K562 (cell line): ENCODE measurements around the gene USP2. TPM values are rescaled to one million over a fixed set of nuclear protein-coding genes. Genes with fewer than 3 reads are reported as not detected.

Source experiments
- ATAC-seq: fragments of 200-7000 bp; cut with Tn5 transposase; 3 replicates; pipeline ENCODE4 v1.9.1; 2020; ENCODE audit warnings: moderate library complexity
- BruUV-seq: library from RNA; stranded (reverse); fragments of 400-500 nt; replicated peaks from 2 replicates; lab custom pipeline; 2021; lab: Mats Ljungman, UMichigan
- CTCF ChIA-PET: fragments of 300-600 bp; formaldehyde crosslinking; extraction: SDS; loops from one replicate; lab custom pipeline; 2021; ENCODE audit warnings: low intra/inter-chr PET ratio; lab: Yijun Ruan, JAX
- POLR2A ChIA-PET: fragments of 300-600, 350-650 bp; sonication (Branson Sonifier 250); formaldehyde crosslinking; extraction: SDS; loops from one replicate; lab custom pipeline; 2021; ENCODE audit warnings: antibody characterized with exemption, inconsistent platforms; lab: Yijun Ruan, JAX
- DNase-seq, 4 experiments: peaks; one replicate each; pipeline versions ENCODE4 v3.0.0 to v3.0.0-alpha.2; 2011 to 2018; ENCODE audit warnings: low spot score in 3 of 4, mixed read lengths in 3 of 4; ENCODE audit errors: extremely low read depth in 1 of 4
- FAIRE-seq: peaks from 2 replicates; lab custom pipeline; 2011; peaks lifted over from hg19 to GRCh38; lab: Jason Lieb, UNC
- H2AFZ ChIP-seq: 2 replicates; pipeline ENCODE4 v1.6.0; 2011; ENCODE audit warnings: low read depth, low read length, control low read depth, inconsistent platforms
- H3K27ac ChIP-seq: fragments of 200-600 bp; 3 replicates; pipeline ENCODE4 v1.8.0; 2011; ENCODE audit warnings: low read depth, mild to moderate bottlenecking, control low read depth, inconsistent platforms, low read length, moderate library complexity, mixed read lengths; ENCODE audit errors: extremely low read depth
- H3K27me3 ChIP-seq, 2 experiments: fragments of 300-600 bp in 1 of 2; 2 replicates in 1 of 2; 3 replicates in 1 of 2; pipeline versions ENCODE4 v1.6.0 to v1.8.0; 2011; ENCODE audit warnings: inconsistent platforms in 2 of 2, low read length in 2 of 2, mild to moderate bottlenecking in 1 of 2, mixed read lengths in 1 of 2, moderate library complexity in 1 of 2; ENCODE audit not compliant: control insufficient read depth in 2 of 2, insufficient read depth in 2 of 2
- H3K36me3 ChIP-seq: fragments of 300-600 bp; 3 replicates; pipeline ENCODE4 v1.8.0; 2011; ENCODE audit warnings: mild to moderate bottlenecking, low read length, inconsistent platforms; ENCODE audit not compliant: control insufficient read depth, insufficient read depth
- H3K4me1 ChIP-seq, 2 experiments: fragments of 200-600 bp in 1 of 2; replicated peaks in 1 of 2; 2 replicates in 1 of 2; 3 replicates in 1 of 2; pipeline versions ENCODE4 v1.5.1 to v1.8.0; 2011; ENCODE audit warnings: inconsistent platforms in 2 of 2, low read length in 2 of 2, mild to moderate bottlenecking in 1 of 2, mixed read lengths in 1 of 2, moderate library complexity in 1 of 2; ENCODE audit not compliant: control insufficient read depth in 2 of 2, insufficient read depth in 2 of 2
- H3K4me2 ChIP-seq: 2 replicates; pipeline ENCODE4 v1.6.1; 2011; ENCODE audit warnings: low read length, control low read depth, inconsistent platforms, mixed read lengths; ENCODE audit not compliant: insufficient read depth
- H3K4me3 ChIP-seq: fragments of 200-600 bp; sonication (generic), shearing (Covaris generic); 2 replicates; pipeline ENCODE4 v1.5.1; 2016; ENCODE audit warnings: control low read depth, inconsistent platforms
- H3K79me2 ChIP-seq: fragments of 200-600 bp; 3 replicates; pipeline ENCODE4 v1.8.0; 2011; ENCODE audit warnings: low read length, inconsistent platforms; ENCODE audit not compliant: control insufficient read depth, insufficient read depth
- H3K9ac ChIP-seq, 2 experiments: 2 replicates each; pipeline versions ENCODE4 v1.6.0 to v1.6.1; 2011; ENCODE audit warnings: low read depth in 2 of 2, low read length in 2 of 2, control low read depth in 1 of 2, inconsistent platforms in 1 of 2, mild to moderate bottlenecking in 1 of 2, mixed read lengths in 1 of 2; ENCODE audit not compliant: insufficient read depth in 1 of 2
- H3K9me1 ChIP-seq: one replicate; pipeline ENCODE4 v1.6.0; 2011; ENCODE audit warnings: inconsistent platforms, mild to moderate bottlenecking, low read length, moderate library complexity; ENCODE audit not compliant: control insufficient read depth, insufficient read depth
- H3K9me3 ChIP-seq: replicated peaks from 2 replicates; pipeline ENCODE4 v1.5.1; 2011; ENCODE audit warnings: low read depth, low read length, inconsistent platforms; ENCODE audit not compliant: control insufficient read depth, insufficient read depth
- H4K20me1 ChIP-seq: replicated peaks from 2 replicates; pipeline ENCODE4 v1.6.1; 2011; ENCODE audit warnings: low read length, inconsistent platforms, mixed read lengths; ENCODE audit not compliant: control insufficient read depth, insufficient read depth
- BRD4 ChIP-seq: fragments of 200-600 bp; sonication (generic); IDR thresholded peaks from 2 replicates; pipeline ENCODE4 v1.6.1; 2017; ENCODE audit warnings: inconsistent platforms
- CTBP1 ChIP-seq: fragments of 450-650 bp; IDR thresholded peaks from 2 replicates; pipeline ENCODE4 v1.6.1; 2016; ENCODE audit warnings: borderline replicate concordance
- ELF1 ChIP-seq: fragments of 200-800 bp; sonication (Bioruptor generic); IDR thresholded peaks from 2 replicates; pipeline ENCODE4 v1.6.1; 2016; ENCODE audit warnings: missing genetic modification characterization, missing compliant biosample characterization
- POLR2G ChIP-seq: fragments of 200-400 bp; formaldehyde crosslinking; IDR thresholded peaks from 2 replicates; pipeline ENCODE4 v1.6.1; 2017; ENCODE audit warnings: low read depth, mild to moderate bottlenecking, antibody characterized with exemption, low read length, moderate library complexity
- RBFOX2 ChIP-seq: fragments of 200-400 bp; formaldehyde crosslinking; IDR thresholded peaks from 2 replicates; pipeline ENCODE4 v1.6.1; 2017; ENCODE audit warnings: low read depth, mild to moderate bottlenecking, low read length, moderate library complexity
- SPI1 ChIP-seq: IDR thresholded peaks from 2 replicates; pipeline ENCODE4 v1.6.1; 2011; ENCODE audit warnings: low read depth, low read length, control low read depth, borderline replicate concordance
- WGBS: fragments of 100-300 bp; shearing (Covaris generic); methylation state at CpG from one replicate; pipeline ENCODE4 v1.1.6; 2016; ENCODE audit warnings: low coverage, mixed read lengths; ENCODE audit not compliant: insufficient coverage; ENCODE audit errors: missing lambda C conversion rate; 5-methylcytosine and 5-hydroxymethylcytosine counted together
- in situ Hi-C: fragments of 300-500 bp; cut with MboI; formaldehyde crosslinking; loops from 4 replicates; pipeline ENCODE4 v1.15.0; 2018; ENCODE audit warnings: inconsistent platforms, mixed read lengths
- intact Hi-C: fragments of 100-400 bp; cut with micrococcal nuclease; formaldehyde crosslinking; loops from 2 replicates; pipeline ENCODE4 v1.14.2; 2022
- polyA plus RNA-seq, 8 experiments: library from polyadenylated mRNA; depleted of rRNA in 4 of 8; stranded (reverse) in 5 of 8; unstranded in 3 of 8; fragments of >200 nt; fragmentation: Nextera tagmentation in 2 of 8; fragmentation: Illumina TruSeq in 1 of 8; extraction: Ambion mirVana in 2 of 8; extraction: Trizol in 1 of 8; gene quantifications; 2 replicates each; pipeline versions ENCODE4 v1.2.1 to v1.2.3, GENCODE V29; 2011 to 2014; ENCODE audit warnings: inconsistent platforms in 1 of 8, missing spikeins in 1 of 8
- total RNA-seq, 7 experiments: library from RNA; depleted of rRNA in 6 of 7; stranded (reverse); fragments of >200 nt in 6 of 7; fragmentation: Illumina TruSeq in 2 of 7; extraction: Trizol in 2 of 7; gene quantifications; 2 replicates each; pipeline versions ENCODE4 v1.2.1 to v1.2.3, GENCODE V29; 2011 to 2021; ENCODE audit warnings: low replicate concordance in 1 of 7
- TF ChIP-seq, protein P1 (sequence below): fragments of 200-800 bp; sonication (Bioruptor generic); IDR thresholded peaks from 2 replicates; pipeline ENCODE4 v1.6.1; 2017; ENCODE audit warnings: missing genetic modification characterization, missing compliant biosample characterization

The USP2 gene
- total and polyA plus RNA-seq, 9 of the 15 experiments (the other 6 are each of a cell fraction or from before 2014, with no cell fraction given): 2.8 to 16.9 (median 3.9) TPM

DNA sequence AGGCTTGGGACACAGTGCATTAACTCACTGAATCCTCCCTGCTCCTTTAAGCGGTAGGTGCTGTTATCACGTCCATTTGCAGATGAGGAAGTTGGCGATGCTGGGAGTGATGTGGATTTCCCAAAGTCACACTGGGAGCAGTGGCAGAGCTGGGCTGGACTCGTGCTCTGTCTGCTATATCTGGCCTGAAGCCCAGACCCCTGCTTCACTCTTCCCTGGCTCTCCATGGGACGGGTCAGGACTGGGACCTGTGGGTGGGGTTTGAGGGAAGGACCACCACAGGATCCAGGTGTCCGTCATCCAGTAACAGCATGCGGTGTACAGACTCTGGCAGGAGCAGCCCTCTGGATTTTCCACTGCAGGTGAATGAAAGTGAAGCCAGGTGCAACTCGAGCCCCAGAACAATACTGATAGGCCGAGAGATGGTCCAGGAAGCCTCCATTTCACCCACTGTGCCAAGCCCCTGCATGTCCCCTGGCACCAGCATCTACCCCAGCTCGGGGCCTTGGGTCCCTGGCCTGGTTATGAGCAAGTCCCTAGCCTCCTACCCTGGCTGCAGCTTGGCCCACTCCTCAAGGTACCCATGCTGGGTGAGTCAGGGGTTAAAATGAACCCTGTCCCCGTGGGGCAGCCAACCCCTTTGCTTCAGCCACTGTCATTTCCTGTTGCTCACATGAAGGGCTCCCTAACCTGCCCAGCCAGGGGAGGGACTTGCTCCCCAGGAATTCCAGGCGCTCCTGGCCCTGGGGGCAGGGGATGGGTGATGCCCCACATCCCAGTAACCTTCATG lies 4.2 kb downstream of the USP2 start (continued):
- peak; percentile 45; the same call in 1 of the 2 replicates for TF ChIP-seq SPI1
- TF ChIP-seq CTBP1: peak; percentile 81; the same call in 1 of the 2 replicates
- TF ChIP-seq ELF1 (tag): 0 out of 2 replicates have a peak, but pooled peaks have one; percentile 13
- TF ChIP-seq, protein P1, sequence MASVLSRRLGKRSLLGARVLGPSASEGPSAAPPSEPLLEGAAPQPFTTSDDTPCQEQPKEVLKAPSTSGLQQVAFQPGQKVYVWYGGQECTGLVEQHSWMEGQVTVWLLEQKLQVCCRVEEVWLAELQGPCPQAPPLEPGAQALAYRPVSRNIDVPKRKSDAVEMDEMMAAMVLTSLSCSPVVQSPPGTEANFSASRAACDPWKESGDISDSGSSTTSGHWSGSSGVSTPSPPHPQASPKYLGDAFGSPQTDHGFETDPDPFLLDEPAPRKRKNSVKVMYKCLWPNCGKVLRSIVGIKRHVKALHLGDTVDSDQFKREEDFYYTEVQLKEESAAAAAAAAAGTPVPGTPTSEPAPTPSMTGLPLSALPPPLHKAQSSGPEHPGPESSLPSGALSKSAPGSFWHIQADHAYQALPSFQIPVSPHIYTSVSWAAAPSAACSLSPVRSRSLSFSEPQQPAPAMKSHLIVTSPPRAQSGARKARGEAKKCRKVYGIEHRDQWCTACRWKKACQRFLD (CRISPR knock-in tag): no peak
- no peak for TF ChIP-seq BRD4

GRCh38 chr11:119376197-119376847 lies 5.2 kb downstream of the USP2 start:
- in situ Hi-C loops: no loop called here
- Histone ChIP-seq H3K36me3 (peaks cover 24% of the 10 kb centered on the region; the same call in 1 of the 3 replicates), H3K27ac (no peak overlapping the region), H3K79me2 (peaks cover 27% of the 10 kb centered on the region), H2AFZ (no peak overlapping the region), H4K20me1 (peaks cover 5% of the 10 kb centered on the region; the same call in 1 of the 2 replicates), H3K9ac (peak overlapping the region in 1 of 2 experiments; percentile 79; a peak in 2 of 4 replicates), H3K9me1 (no peaks in the 10 kb centered on the region), H3K9me3 (no peaks in the 10 kb centered on the region), H3K4me1 (peaks cover 65 to 82% of the 10 kb centered on the region in 2 experiments), H3K27me3 (no peaks in the 10 kb centered on the region), H3K4me3 (no peak overlapping the region), H3K4me2 (no peak overlapping the region)
- DNase-seq (no peak), FAIRE-seq (no peak), ATAC-seq (no peak)
- ChIA-PET POLR2A (interaction anchor here (0.6 to 6.0 kb wide), 8 partner anchors 8 to 284 kb away, joined by 3 to 34 read pairs (median 4); no protein-coding TSS in a partner anchor), CTCF (interaction anchor here (5.9 kb wide), 1 partner anchor 20 kb away, joined by 41 read pairs; no protein-coding TSS in a partner anchor)
- intact Hi-C loops: loop anchor here (5.0 kb wide), 1 partner anchor 269 kb away; the partner anchor contains the start of gene C2CD2L
- WGBS: 92% methylated on average over 9 of the region's 11 CpGs
- TF ChIP-seq ELF1 (tag) (no peak), POLR2G (0 out of 2 replicates have a peak, but pooled peaks have one; percentile 37), RBFOX2 (peak; percentile 55)
- BruUV-seq: no TSS peak
